HepG2 (cell line): ENCODE measurements around the gene RAC2. TPM values are rescaled to one million over a fixed set of nuclear protein-coding genes. Genes with fewer than 3 reads are reported as not detected.

Experiments
- AGO2 ChIP-seq: fragments of 200-400 bp; formaldehyde crosslinking; optimal IDR thresholded peaks from 2 replicates; pipeline ENCODE3; 2017; ENCODE audit warnings: mild to moderate bottlenecking, low read depth, low read length, moderate library complexity
- ATF2 ChIP-seq: sonication (generic); formaldehyde crosslinking; IDR thresholded peaks from 2 replicates; pipeline ENCODE4 v1.4.0; 2020; ENCODE audit warnings: missing genetic modification reagents
- CENPBD1 ChIP-seq: sonication (generic); formaldehyde crosslinking; IDR thresholded peaks from 2 replicates; pipeline ENCODE4 v1.8.0; 2022; ENCODE audit warnings: missing genetic modification reagents, low read depth, mild to moderate bottlenecking, borderline replicate concordance
- CSRNP2 ChIP-seq: sonication (generic); formaldehyde crosslinking; conservative IDR thresholded peaks from 2 replicates; pipeline ENCODE4 v1.8.0; 2022; ENCODE audit warnings: low read depth, missing genetic modification reagents
- FOXM1 ChIP-seq: sonication (generic); formaldehyde crosslinking; IDR thresholded peaks from 2 replicates; pipeline ENCODE4 v1.5.0; 2020; ENCODE audit warnings: missing genetic modification reagents
- KLF11 ChIP-seq: IDR thresholded peaks from 2 replicates; pipeline ENCODE4 v1.6.1; 2016; ENCODE audit warnings: missing compliant biosample characterization
- ONECUT2 ChIP-seq: sonication (generic); formaldehyde crosslinking; IDR thresholded peaks from 2 replicates; pipeline ENCODE4 v1.4.0; 2020; ENCODE audit warnings: missing genetic modification reagents
- POGZ ChIP-seq: sonication (generic); formaldehyde crosslinking; IDR thresholded peaks from 2 replicates; pipeline ENCODE4 v1.4.0; 2020; ENCODE audit warnings: mild to moderate bottlenecking, missing genetic modification reagents
- RCOR2 ChIP-seq: IDR thresholded peaks from 2 replicates; pipeline ENCODE4 v1.6.1; 2016; ENCODE audit warnings: missing biosample characterization, missing genetic modification reagents
- SMC3 ChIP-seq: IDR thresholded peaks from 2 replicates; pipeline ENCODE4 v1.6.1; 2011; ENCODE audit warnings: low read length, improper control_type of control experiment
- TBX2 ChIP-seq: sonication (generic); formaldehyde crosslinking; IDR thresholded peaks from 2 replicates; pipeline ENCODE4 v1.5.0; 2020; ENCODE audit warnings: missing genetic modification reagents, mild to moderate bottlenecking, borderline replicate concordance
- TCF7 ChIP-seq: sonication (generic); IDR thresholded peaks from 2 replicates; pipeline ENCODE4 v1.6.1; 2016; ENCODE audit warnings: antibody characterized with exemption, low read depth
- ZBTB37 ChIP-seq: sonication (generic); formaldehyde crosslinking; IDR thresholded peaks from 2 replicates; pipeline ENCODE4 v1.4.0; 2020; ENCODE audit warnings: mild to moderate bottlenecking, missing genetic modification reagents
- ZC3H4 ChIP-seq: sonication (generic); formaldehyde crosslinking; IDR thresholded peaks from 2 replicates; pipeline ENCODE4 v1.4.0; 2020; ENCODE audit warnings: missing genetic modification reagents, borderline replicate concordance
- ZFP90 ChIP-seq: sonication (generic); formaldehyde crosslinking; IDR thresholded peaks from 2 replicates; pipeline ENCODE4 v1.8.0; 2022; ENCODE audit warnings: missing genetic modification reagents, mild to moderate bottlenecking, inconsistent platforms, borderline replicate concordance
- ZNF256 ChIP-seq: sonication (generic); formaldehyde crosslinking; conservative IDR thresholded peaks from 2 replicates; pipeline ENCODE4 v1.4.0; 2020; ENCODE audit warnings: missing genetic modification reagents
- ZNF274 ChIP-seq: sonication (generic); formaldehyde crosslinking; IDR thresholded peaks from 2 replicates; pipeline ENCODE4 v1.5.1; 2020; ENCODE audit warnings: mild to moderate bottlenecking, missing genetic modification reagents
- ZNF317 ChIP-seq: sonication (generic); formaldehyde crosslinking; IDR thresholded peaks from 2 replicates; pipeline ENCODE4 v1.5.0; 2020; ENCODE audit warnings: mild to moderate bottlenecking, missing genetic modification reagents
- ZNF326 ChIP-seq: sonication (generic); formaldehyde crosslinking; IDR thresholded peaks from 2 replicates; pipeline ENCODE4 v1.4.0; 2020; ENCODE audit warnings: missing genetic modification reagents, borderline replicate concordance
- ZNF441 ChIP-seq: sonication (generic); formaldehyde crosslinking; IDR thresholded peaks from 2 replicates; pipeline ENCODE4 v1.7.0; 2021; ENCODE audit warnings: missing genetic modification reagents, borderline replicate concordance
- ZNF546 ChIP-seq: sonication (generic); formaldehyde crosslinking; conservative IDR thresholded peaks from 2 replicates; pipeline ENCODE4 v1.8.1; 2023; ENCODE audit warnings: mild to moderate bottlenecking, missing genetic modification reagents
- ZNF552 ChIP-seq: sonication (generic); formaldehyde crosslinking; IDR thresholded peaks from 2 replicates; pipeline ENCODE4 v1.9.0; 2022; ENCODE audit warnings: missing genetic modification reagents, mild to moderate bottlenecking, borderline replicate concordance
- ZNF589 ChIP-seq: sonication (generic); formaldehyde crosslinking; conservative IDR thresholded peaks from 2 replicates; pipeline ENCODE4 v1.8.0; 2022; ENCODE audit warnings: mild to moderate bottlenecking, moderate library complexity, missing genetic modification reagents
- ZNF644 ChIP-seq: IDR thresholded peaks from 2 replicates; pipeline ENCODE4 v1.6.1; 2016; ENCODE audit warnings: low read depth
- ZNF670 ChIP-seq: sonication (generic); formaldehyde crosslinking; IDR thresholded peaks from 2 replicates; pipeline ENCODE4 v1.8.0; 2022; ENCODE audit warnings: mild to moderate bottlenecking, missing genetic modification reagents, borderline replicate concordance
- ZNF883 ChIP-seq: sonication (generic); formaldehyde crosslinking; IDR thresholded peaks from 2 replicates; pipeline ENCODE4 v1.5.1; 2020; ENCODE audit warnings: mild to moderate bottlenecking, missing genetic modification reagents; ENCODE audit errors: not compliant biosample characterization
- ZSCAN21 ChIP-seq: sonication (generic); formaldehyde crosslinking; IDR thresholded peaks from 2 replicates; pipeline ENCODE4 v1.8.0; 2022; ENCODE audit warnings: mild to moderate bottlenecking, missing genetic modification reagents, moderate library complexity, borderline replicate concordance
- polyA plus RNA-seq, 8 experiments: library from polyadenylated mRNA; depleted of rRNA in 3 of 8; stranded (reverse) in 7 of 8; unstranded in 1 of 8; fragments of >200 nt; fragmentation: Illumina TruSeq in 4 of 8; extraction: Trizol in 4 of 8; gene quantifications; 2 replicates each; pipeline versions ENCODE4 v1.2.1 to v1.2.3, GENCODE V29; 2011 to 2016; ENCODE audit warnings: low read depth in 4 of 8, missing spikeins in 1 of 8, mixed read lengths in 1 of 8; ENCODE audit not compliant: insufficient read depth in 1 of 8
- total RNA-seq, 5 experiments: library from RNA; depleted of rRNA; stranded (reverse); fragments of >200 nt; fragmentation: Illumina TruSeq; extraction: Trizol; gene quantifications; 2 replicates each; pipeline ENCODE4 v1.2.3, GENCODE V29; 2016; ENCODE audit warnings: low read depth in 1 of 5

Gene RAC2
- total and polyA plus RNA-seq, 2 of the 13 experiments (the other 11 are each of a cell fraction or from before 2014, with no cell fraction given), result 0.73 TPM; not detected in 1

- 0 out of 2 replicates have a peak, but pooled peaks have one; percentile 24 for TF ChIP-seq ZSCAN21 (CRISPR knock-in tag)
- TF ChIP-seq CSRNP2, result no peak
- peak; percentile 86 for TF ChIP-seq ZNF441 (CRISPR knock-in tag)
- no peak; the same call in 1 of the 2 replicates for TF ChIP-seq POGZ (CRISPR knock-in tag)
- TF ChIP-seq ZNF883, result peak; percentile 72
- TF ChIP-seq AGO2, result peak; percentile 96
- TF ChIP-seq SMC3, result peak; percentile 16; the same call in 1 of the 2 replicates
- TF ChIP-seq ZNF546 (CRISPR knock-in tag), result no peak; the same call in 1 of the 2 replicates
- no peak for TF ChIP-seq ZNF326
- no peak for TF ChIP-seq ATF2 (CRISPR knock-in tag)
- TF ChIP-seq RCOR2 (CRISPR knock-in tag), result no peak
- TF ChIP-seq TBX2, result peak; percentile 66; the same call in 1 of the 2 replicates
- TF ChIP-seq ZC3H4 (CRISPR knock-in tag), result no peak
- no peak; the same call in 1 of the 2 replicates for TF ChIP-seq ZNF317
- 0 out of 2 replicates have a peak, but pooled peaks have one; percentile 80 for TF ChIP-seq ZNF589
- TF ChIP-seq ZNF552 (CRISPR knock-in tag), result no peak
- TF ChIP-seq CENPBD1 (CRISPR knock-in tag), result no peak
- TF ChIP-seq ZNF644 (CRISPR knock-in tag), result no peak
- TF ChIP-seq ZBTB37 (CRISPR knock-in tag), result no peak
- peak; percentile 55; the same call in 1 of the 2 replicates for TF ChIP-seq ZNF670 (CRISPR knock-in tag)
- peak; percentile 82; the same call in 1 of the 2 replicates for TF ChIP-seq ZFP90
- TF ChIP-seq ZNF274, result peak; percentile 81; the same call in 1 of the 2 replicates
- 0 out of 2 replicates have a peak, but pooled peaks have one; percentile 51 for TF ChIP-seq KLF11 (CRISPR knock-in tag)
- peak; percentile 84 for TF ChIP-seq ZNF256 (CRISPR knock-in tag)
- no peak for TF ChIP-seq ONECUT2 (CRISPR knock-in tag)
- no peak for TF ChIP-seq TCF7
- TF ChIP-seq FOXM1 (CRISPR knock-in tag), result no peak
Observed at GRCh38 chr22:37199103-37199759, 44.8 kb downstream of the RAC2 start (continued).
